HEK293 (cell line): ENCODE results near the gene IL1RAPL1.

Source experiments
- CTCF ChIA-PET: fragments of 350-600 bp; formaldehyde crosslinking; extraction: SDS; loops from one replicate; lab custom pipeline; 2021; ENCODE audit warnings: antibody characterized with exemption; lab: Yijun Ruan, JAX
- POLR2A ChIA-PET: fragments of 300-600 bp; formaldehyde crosslinking; extraction: SDS; loops from one replicate; lab custom pipeline; 2020; ENCODE audit warnings: antibody characterized with exemption, inconsistent platforms; lab: Yijun Ruan, JAX
- H3K27ac ChIP-seq: fragments of 200-500 bp; sonication (Bioruptor generic); 2 replicates; pipeline ENCODE4 v1.5.1; 2014; ENCODE audit warnings: low read depth, low read length, control low read depth, inconsistent platforms; ENCODE audit errors: extremely low read depth
- H3K36me3 ChIP-seq, 2 experiments: fragments of 200-500 bp in 1 of 2; sonication (Bioruptor generic) in 1 of 2; 1 replicate in 1 of 2; 2 replicates in 1 of 2; pipeline ENCODE4 v1.5.1; 2014 to 2017; ENCODE audit warnings: inconsistent platforms in 2 of 2, low read length in 2 of 2; ENCODE audit not compliant: control insufficient read depth in 2 of 2, insufficient read depth in 1 of 2
- H3K4me1 ChIP-seq: fragments of 200-500 bp; sonication (Bioruptor generic); 2 replicates; pipeline ENCODE4 v1.5.1; 2014; ENCODE audit warnings: mild to moderate bottlenecking, low read length, inconsistent platforms; ENCODE audit not compliant: control insufficient read depth, insufficient read depth
- H3K4me3 ChIP-seq: 2 replicates; pipeline ENCODE4 v1.5.1; 2011; ENCODE audit warnings: low read depth, mild to moderate bottlenecking, control low read depth, low read length, moderate library complexity
- H3K9me3 ChIP-seq: fragments of 200-500 bp; sonication (Bioruptor generic); 2 replicates; pipeline ENCODE4 v1.5.1; 2014; ENCODE audit warnings: low read depth, low read length, inconsistent platforms; ENCODE audit not compliant: control insufficient read depth, insufficient read depth
- GLI4 ChIP-seq: fragments of 450-650 bp; formaldehyde crosslinking; IDR thresholded peaks from 2 replicates; pipeline ENCODE4 v1.5.1; 2016; ENCODE audit warnings: missing biosample characterization, missing genetic modification characterization
- HOXA7 ChIP-seq: sonication (generic); formaldehyde crosslinking; IDR thresholded peaks from 2 replicates; pipeline ENCODE4 v1.8.1; 2022; ENCODE audit warnings: missing genetic modification reagents, borderline replicate concordance
- IKZF3 ChIP-seq: fragments of 450-650 bp; IDR thresholded peaks from 2 replicates; pipeline ENCODE4 v1.5.0; 2018; ENCODE audit warnings: missing biosample characterization, mild to moderate bottlenecking, missing genetic modification characterization, moderate library complexity
- KLF10 ChIP-seq: fragments of 450-650 bp; IDR thresholded peaks from 2 replicates; pipeline ENCODE4 v1.5.1; 2018; ENCODE audit warnings: missing biosample characterization, mild to moderate bottlenecking, missing genetic modification characterization
- MEIS1 ChIP-seq: sonication (generic); formaldehyde crosslinking; IDR thresholded peaks from 2 replicates; pipeline ENCODE4 v1.8.1; 2022; ENCODE audit warnings: missing genetic modification reagents, mild to moderate bottlenecking, borderline replicate concordance
- OVOL3 ChIP-seq: fragments of 450-650 bp; formaldehyde crosslinking; IDR thresholded peaks from 2 replicates; pipeline ENCODE4 v1.5.1; 2016; ENCODE audit warnings: missing biosample characterization, missing genetic modification characterization
- PRDM1 ChIP-seq: fragments of 450-650 bp; formaldehyde crosslinking; IDR thresholded peaks from 2 replicates; pipeline ENCODE4; 2016; ENCODE audit warnings: missing biosample characterization, missing genetic modification characterization
- REPIN1 ChIP-seq: fragments of 450-650 bp; formaldehyde crosslinking; IDR thresholded peaks from 2 replicates; pipeline ENCODE4 v1.5.1; 2017; ENCODE audit warnings: missing biosample characterization, missing genetic modification characterization, low read depth
- ZBTB1 ChIP-seq: fragments of 450-650 bp; formaldehyde crosslinking; IDR thresholded peaks from 2 replicates; pipeline ENCODE4 v1.5.1; 2016; ENCODE audit warnings: missing biosample characterization, missing genetic modification characterization
- ZBTB8A ChIP-seq: fragments of 450-650 bp; formaldehyde crosslinking; IDR thresholded peaks from 2 replicates; pipeline ENCODE4 v1.5.1; 2016; ENCODE audit warnings: missing biosample characterization, missing genetic modification characterization
- ZNF10 ChIP-seq: fragments of 450-650 bp; formaldehyde crosslinking; IDR thresholded peaks from 2 replicates; pipeline ENCODE4 v1.5.1; 2017; ENCODE audit warnings: missing biosample characterization, missing genetic modification characterization
- ZNF121 ChIP-seq: fragments of 450-650 bp; formaldehyde crosslinking; IDR thresholded peaks from 2 replicates; pipeline ENCODE4 v1.5.1; 2016; ENCODE audit warnings: missing biosample characterization, missing genetic modification characterization
- ZNF211 ChIP-seq: fragments of 450-650 bp; formaldehyde crosslinking; IDR thresholded peaks from 2 replicates; pipeline ENCODE4 v1.5.1; 2016; ENCODE audit warnings: low read depth, missing biosample characterization, missing genetic modification characterization
- ZNF404 ChIP-seq: fragments of 450-650 bp; formaldehyde crosslinking; IDR thresholded peaks from 2 replicates; pipeline ENCODE4 v1.5.1; 2017; ENCODE audit warnings: missing biosample characterization, missing genetic modification characterization
- ZNF501 ChIP-seq: fragments of 450-650 bp; formaldehyde crosslinking; IDR thresholded peaks from 2 replicates; pipeline ENCODE4 v1.5.1; 2016; ENCODE audit warnings: missing biosample characterization, missing genetic modification characterization
- ZNF521 ChIP-seq: fragments of 450-650 bp; formaldehyde crosslinking; IDR thresholded peaks from 2 replicates; pipeline ENCODE4 v1.5.1; 2017; ENCODE audit warnings: missing biosample characterization, mild to moderate bottlenecking, missing genetic modification characterization
- ZNF549 ChIP-seq: fragments of 450-650 bp; IDR thresholded peaks from 2 replicates; pipeline ENCODE4 v1.5.1; 2018; ENCODE audit warnings: missing biosample characterization, missing genetic modification characterization, mild to moderate bottlenecking, inconsistent platforms, moderate library complexity
- ZNF560 ChIP-seq: fragments of 450-650 bp; formaldehyde crosslinking; IDR thresholded peaks from 2 replicates; pipeline ENCODE4 v1.5.1; 2017; ENCODE audit warnings: missing biosample characterization, missing genetic modification characterization, borderline replicate concordance
- ZNF561 ChIP-seq: fragments of 450-650 bp; IDR thresholded peaks from 2 replicates; pipeline ENCODE4 v1.5.1; 2018; ENCODE audit warnings: missing biosample characterization, missing genetic modification characterization, borderline replicate concordance
- ZNF664 ChIP-seq: fragments of 450-650 bp; formaldehyde crosslinking; IDR thresholded peaks from 2 replicates; pipeline ENCODE4 v1.5.1; 2016; ENCODE audit warnings: missing biosample characterization, missing genetic modification characterization
- ZNF785 ChIP-seq: fragments of 450-650 bp; formaldehyde crosslinking; IDR thresholded peaks from 2 replicates; pipeline ENCODE4 v1.5.1; 2016; ENCODE audit warnings: missing biosample characterization, missing genetic modification characterization
- ZXDB ChIP-seq: fragments of 450-650 bp; formaldehyde crosslinking; IDR thresholded peaks from 2 replicates; pipeline ENCODE4 v1.5.1; 2016; ENCODE audit warnings: missing biosample characterization, missing genetic modification characterization
- TF ChIP-seq, protein P1 (sequence below): fragments of 450-650 bp; formaldehyde crosslinking; IDR thresholded peaks from 2 replicates; pipeline ENCODE4 v1.5.1; 2016; ENCODE audit warnings: missing biosample characterization, missing genetic modification characterization
- TF ChIP-seq, protein P2 (sequence below): fragments of 450-650 bp; formaldehyde crosslinking; IDR thresholded peaks from 2 replicates; pipeline ENCODE4 v1.5.1; 2017; ENCODE audit warnings: missing biosample characterization, mild to moderate bottlenecking, missing genetic modification characterization, moderate library complexity
- TF ChIP-seq, protein P3 (sequence below): fragments of 450-650 bp; formaldehyde crosslinking; IDR thresholded peaks from 2 replicates; pipeline ENCODE4 v1.5.1; 2016; ENCODE audit warnings: missing biosample characterization, missing genetic modification characterization

IL1RAPL1 gene

DNA sequence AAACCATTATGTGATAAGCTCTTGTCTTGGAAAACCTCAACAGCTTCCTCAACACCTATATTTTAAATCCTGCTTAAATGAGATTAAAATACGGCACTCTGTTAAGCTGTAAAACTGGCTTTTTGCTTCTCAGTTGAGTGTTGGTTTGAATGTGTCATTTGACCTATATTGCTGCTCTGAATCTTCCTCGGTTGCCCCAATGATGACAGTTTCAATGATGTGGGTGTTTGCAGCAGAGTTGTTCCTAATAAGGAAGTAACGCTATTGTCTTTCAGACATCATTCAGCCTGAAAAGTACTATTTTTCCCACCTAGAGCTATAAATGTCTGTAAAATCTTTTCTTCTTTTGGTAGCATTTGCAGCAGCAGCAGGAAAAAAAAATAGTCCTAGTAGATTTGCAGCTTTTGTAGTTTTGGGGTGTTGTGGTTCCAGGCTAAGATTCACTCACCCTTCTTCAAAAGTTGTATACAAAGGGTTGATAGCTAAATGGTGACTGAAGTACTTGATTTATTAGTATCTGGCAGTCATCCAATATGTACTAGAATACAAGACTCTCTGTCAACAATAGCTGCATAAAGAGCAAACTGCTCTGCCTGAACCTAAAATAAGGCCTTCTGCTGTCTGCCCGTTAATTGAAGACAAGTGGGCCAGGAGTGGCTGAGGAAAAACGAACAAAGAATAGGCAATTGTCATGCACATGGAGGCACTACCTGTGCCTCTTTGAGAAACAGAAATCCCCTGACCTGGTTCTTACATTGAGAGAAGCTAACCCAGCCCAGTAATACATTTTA lies 333.1 kb downstream of the IL1RAPL1 start:
- Histone ChIP-seq H3K36me3 (no peaks in the 10 kb centered on the region), H3K27ac (no peak overlapping the region), H3K4me3 (no peak overlapping the region), H3K9me3 (no peaks in the 10 kb centered on the region)
- 0 out of 2 replicates have a peak, but pooled peaks have one; percentile 40 for TF ChIP-seq MEIS1 (CRISPR knock-in tag)
- TF ChIP-seq, protein P1, sequence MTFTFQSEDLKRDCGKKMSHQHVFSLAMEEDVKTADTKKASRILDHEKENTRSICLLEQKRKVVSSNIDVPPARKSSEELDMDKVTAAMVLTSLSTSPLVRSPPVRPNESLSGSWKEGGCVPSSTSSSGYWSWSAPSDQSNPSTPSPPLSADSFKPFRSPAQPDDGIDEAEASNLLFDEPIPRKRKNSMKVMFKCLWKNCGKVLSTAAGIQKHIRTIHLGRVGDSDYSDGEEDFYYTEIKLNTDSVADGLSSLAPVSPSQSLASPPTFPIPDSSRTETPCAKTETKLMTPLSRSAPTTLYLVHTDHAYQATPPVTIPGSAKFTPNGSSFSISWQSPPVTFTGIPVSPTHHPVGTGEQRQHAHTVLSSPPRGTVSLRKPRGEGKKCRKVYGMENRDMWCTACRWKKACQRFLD (tag by site-specific recombination) = no peak
- TF ChIP-seq, all 188 proteins: peak for 1
- no peaks in the 10 kb centered on the region for H3K4me1 ChIP-seq
- POLR2A ChIA-PET = no interaction called here
- CTCF ChIA-PET = no interaction called here

DNA sequence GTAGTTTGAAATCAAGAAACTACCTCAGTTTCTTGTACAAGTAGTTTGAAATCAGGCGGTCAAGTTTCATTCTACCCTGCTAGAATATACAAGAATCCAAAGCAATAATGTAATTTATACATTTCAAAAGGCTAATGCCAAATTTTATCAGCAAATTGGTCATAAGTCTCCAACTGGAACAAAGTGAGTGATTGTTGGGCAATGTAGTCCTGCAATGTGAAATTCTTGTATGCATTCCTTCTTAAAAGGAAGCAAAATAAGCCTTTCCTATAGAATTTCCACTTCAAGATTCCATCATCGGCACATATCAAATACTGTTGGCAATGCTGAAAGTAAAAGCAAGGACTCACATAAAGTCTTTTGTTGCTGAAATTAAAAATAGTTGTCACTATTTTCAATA lies 334.9 kb downstream of the IL1RAPL1 start:
- Histone ChIP-seq H3K36me3 (no peaks in the 10 kb centered on the region), H3K4me1 (no peaks in the 10 kb centered on the region), H3K9me3 (no peaks in the 10 kb centered on the region)
- TF ChIP-seq ZNF560 (tag by site-specific recombination) = no peak
- TF ChIP-seq ZNF561 (tag by site-specific recombination) = no peak
- TF ChIP-seq KLF10 (tag by site-specific recombination) = no peak
- TF ChIP-seq OVOL3 = no peak
- TF ChIP-seq ZNF664 (tag by site-specific recombination) = no peak
- TF ChIP-seq ZBTB8A (tag by site-specific recombination) = no peak
- TF ChIP-seq, protein P2, sequence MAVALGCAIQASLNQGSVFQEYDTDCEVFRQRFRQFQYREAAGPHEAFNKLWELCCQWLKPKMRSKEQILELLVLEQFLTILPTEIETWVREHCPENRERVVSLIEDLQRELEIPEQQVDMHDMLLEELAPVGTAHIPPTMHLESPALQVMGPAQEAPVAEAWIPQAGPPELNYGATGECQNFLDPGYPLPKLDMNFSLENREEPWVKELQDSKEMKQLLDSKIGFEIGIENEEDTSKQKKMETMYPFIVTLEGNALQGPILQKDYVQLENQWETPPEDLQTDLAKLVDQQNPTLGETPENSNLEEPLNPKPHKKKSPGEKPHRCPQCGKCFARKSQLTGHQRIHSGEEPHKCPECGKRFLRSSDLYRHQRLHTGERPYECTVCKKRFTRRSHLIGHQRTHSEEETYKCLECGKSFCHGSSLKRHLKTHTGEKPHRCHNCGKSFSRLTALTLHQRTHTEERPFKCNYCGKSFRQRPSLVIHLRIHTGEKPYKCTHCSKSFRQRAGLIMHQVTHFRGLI (tag by site-specific recombination) = no peak
- TF ChIP-seq ZNF521 = no peak
- no peak for TF ChIP-seq ZNF404 (tag by site-specific recombination)
- TF ChIP-seq, protein P3, sequence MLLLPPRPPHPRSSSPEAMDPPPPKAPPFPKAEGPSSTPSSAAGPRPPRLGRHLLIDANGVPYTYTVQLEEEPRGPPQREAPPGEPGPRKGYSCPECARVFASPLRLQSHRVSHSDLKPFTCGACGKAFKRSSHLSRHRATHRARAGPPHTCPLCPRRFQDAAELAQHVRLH (tag by site-specific recombination) = no peak
- no peak for TF ChIP-seq ZXDB
- TF ChIP-seq IKZF3 = no peak
- no peak for TF ChIP-seq ZNF785 (tag by site-specific recombination)
- TF ChIP-seq ZNF10 = no peak
- no peak for TF ChIP-seq REPIN1 (tag by site-specific recombination)
- TF ChIP-seq ZNF121 (tag by site-specific recombination) = no peak
- no peak for TF ChIP-seq PRDM1 (tag by site-specific recombination)
- TF ChIP-seq ZNF211 = no peak
- TF ChIP-seq, all 188 proteins: peak for 0
- CTCF ChIA-PET = no interaction called here
- Histone ChIP-seq H3K4me3 (no peak overlapping the region), H3K27ac (no peak overlapping the region)
- POLR2A ChIA-PET = no interaction called here

DNA sequence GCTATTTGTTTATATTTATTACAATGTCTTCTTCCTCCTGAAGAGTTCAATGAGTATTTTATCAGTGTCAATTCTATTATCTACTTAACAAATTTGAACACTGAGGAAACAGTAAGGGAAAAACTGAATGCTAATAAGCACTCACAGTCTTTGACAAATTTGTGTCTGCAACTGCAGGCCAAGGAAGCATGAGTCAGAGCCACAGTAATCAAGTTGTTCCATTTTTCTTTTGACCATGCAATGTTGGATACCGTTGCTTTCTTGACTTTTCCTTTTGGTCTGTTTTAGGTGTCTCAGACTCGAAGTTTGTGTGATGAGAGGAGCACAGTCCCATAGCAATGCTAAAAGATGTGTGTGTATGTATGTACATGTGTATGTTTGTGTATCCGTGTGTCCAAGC lies 359.6 kb downstream of the IL1RAPL1 start:
- no peak for TF ChIP-seq HOXA7 (CRISPR knock-in tag)
- TF ChIP-seq GLI4 (tag by site-specific recombination) = no peak
- no peak for TF ChIP-seq ZNF549 (tag by site-specific recombination)
- TF ChIP-seq ZBTB1 = no peak
- TF ChIP-seq ZNF501 (tag by site-specific recombination) = no peak
- H3K4me3 ChIP-seq = no peak overlapping the region
- no peak overlapping the region for H3K27ac ChIP-seq
- CTCF ChIA-PET = no interaction called here
- no peaks in the 10 kb centered on the region for H3K36me3 ChIP-seq
- POLR2A ChIA-PET = no interaction called here
- H3K4me1 ChIP-seq = no peaks in the 10 kb centered on the region
- H3K9me3 ChIP-seq = no peaks in the 10 kb centered on the region
